ENCODE measurements around the gene SH3BGR. TPM values are rescaled to one million over a fixed set of nuclear protein-coding genes. Genes with fewer than 3 reads are reported as not detected.
"Not testable (repeated sequence)": the region's sequence is repeated elsewhere in the genome, so short reads cannot be mapped to it uniquely, and the experiment has no call there.

The SH3BGR gene
- total and polyA plus RNA-seq, 12 donors, result 8.9 to 97.3 (median 18.7) TPM

GRCh38 chr21:39535646-39536437 lies 84.1 kb downstream of the SH3BGR start:
- H3K4me3 ChIP-seq, result no peak overlapping the region
- H3K27me3 ChIP-seq, result no peaks in the 10 kb centered on the region
- no peak for DNase-seq
- TF ChIP-seq CTCF (IDR thresholded peaks at IDR 0.05), result no peak
- TF ChIP-seq POLR2A (IDR thresholded peaks at IDR 0.05), result no peak
- H3K4me1 ChIP-seq (replicated peaks in 1 of 2), result no peaks in the 10 kb centered on the region
- no peaks in the 10 kb centered on the region for H3K9me3 ChIP-seq (replicated peaks in 1 of 3)
- WGBS, 4 donors, result 84 to 90% (median 88%) methylated on average over 15 of the region's 15 CpGs
- intact Hi-C loops (cut with DNase I), result no loop called here
- no peak overlapping the region for H3K27ac ChIP-seq
- H3K36me3 ChIP-seq (replicated peaks in 1 of 2), result no peaks in the 10 kb centered on the region

GRCh38 chr21:39536835-39537234 lies 85.1 kb downstream of the SH3BGR start:
- Histone ChIP-seq H3K27ac (no peak overlapping the region), H3K9me3 (replicated peaks in 1 of 3) (no peaks in the 10 kb centered on the region), H3K4me1 (replicated peaks in 1 of 2) (no peaks in the 10 kb centered on the region), H3K27me3 (no peaks in the 10 kb centered on the region), H3K36me3 (replicated peaks in 1 of 2) (no peaks in the 10 kb centered on the region), H3K4me3 (no peak overlapping the region)
- WGBS, 4 donors, result 89 to 96% (median 90%) methylated on average over 6 of the region's 6 CpGs
- intact Hi-C loops (cut with DNase I), result no loop called here
- no peak for DNase-seq
- TF ChIP-seq POLR2A (IDR thresholded peaks at IDR 0.05) (no peak), CTCF (IDR thresholded peaks at IDR 0.05) (no peak)

- TF ChIP-seq CTCF (IDR thresholded peaks at IDR 0.05) (no peak), POLR2A (IDR thresholded peaks at IDR 0.05) (no peak)
- no peak overlapping the region for H3K27ac ChIP-seq
- intact Hi-C loops (cut with DNase I), result no loop called here
- no peak overlapping the region for H3K4me3 ChIP-seq
- no peaks in the 10 kb centered on the region for H3K36me3 ChIP-seq (replicated peaks in 1 of 2)
- WGBS, 4 donors, result 11 to 30% (median 25%) methylated on average over 1 of the region's 1 CpG
- H3K9me3 ChIP-seq (replicated peaks in 1 of 3), result no peaks in the 10 kb centered on the region
- no peaks in the 10 kb centered on the region for H3K27me3 ChIP-seq
- no peaks in the 10 kb centered on the region for H3K4me1 ChIP-seq (replicated peaks in 1 of 2)
- DNase-seq, result no peak
Observed at GRCh38 chr21:39537571-39537970, 85.8 kb downstream of the SH3BGR start.

DNA sequence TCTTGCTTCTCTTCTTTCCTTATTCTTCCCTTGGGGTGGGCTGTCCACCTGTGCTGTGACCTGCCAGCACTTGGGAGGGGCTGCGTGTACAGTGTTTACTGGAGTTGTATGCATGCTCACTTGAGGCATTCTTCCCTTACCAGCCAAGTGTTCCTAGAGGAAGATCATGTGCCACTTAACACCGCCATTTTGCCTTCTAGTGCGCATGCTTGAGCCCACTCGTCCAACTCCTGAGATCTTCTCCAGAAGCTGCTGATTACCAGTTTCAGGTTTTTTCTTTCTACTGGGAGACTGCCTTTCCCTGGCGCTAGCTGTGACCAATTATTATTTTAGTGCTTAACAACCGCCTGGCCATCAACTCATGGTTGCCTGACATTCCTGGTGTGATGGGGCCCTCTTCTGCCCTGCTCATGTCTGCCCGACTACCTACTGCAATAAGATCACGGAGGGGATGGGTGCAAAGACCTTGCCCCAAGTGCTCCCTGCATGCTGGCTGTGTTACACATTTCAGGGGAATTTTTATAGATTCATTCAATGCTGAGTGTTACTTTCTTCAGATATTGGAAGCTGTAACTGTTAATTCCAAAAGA lies 86.8 kb downstream of the SH3BGR start:
- Histone ChIP-seq H3K9me3 (replicated peaks in 1 of 3) (no peaks in the 10 kb centered on the region), H3K4me1 (replicated peaks in 1 of 2) (no peaks in the 10 kb centered on the region), H3K27ac (no peak overlapping the region), H3K36me3 (replicated peaks in 1 of 2) (no peaks in the 10 kb centered on the region), H3K27me3 (no peaks in the 10 kb centered on the region), H3K4me3 (no peak overlapping the region)
- DNase-seq, result no peak
- TF ChIP-seq CTCF (IDR thresholded peaks at IDR 0.05), result no peak
- TF ChIP-seq POLR2A (IDR thresholded peaks at IDR 0.05), result no peak
- WGBS, 4 donors, result 83 to 93% (median 87%) methylated on average over 7 to 8 of the region's 8 CpGs
- intact Hi-C loops (cut with DNase I), result no loop called here

GRCh38 chr21:39540367-39540766 lies 88.6 kb downstream of the SH3BGR start:
- H3K4me1 ChIP-seq (replicated peaks in 1 of 2); H3K36me3 ChIP-seq (replicated peaks in 1 of 2); H3K27me3 ChIP-seq; H3K27ac ChIP-seq; H3K4me3 ChIP-seq; DNase-seq; intact Hi-C loops (cut with DNase I); H3K9me3 ChIP-seq (replicated peaks in 1 of 3): not testable (repeated sequence)
- WGBS, 4 donors, result 87 to 94% (median 91%) methylated on average over 4 of the region's 4 CpGs
